H9 (cell line): Measurements from ENCODE around the gene MUC5AC. TPM values are rescaled to one million over a fixed set of nuclear protein-coding genes. Genes with fewer than 3 reads are reported as not detected.

Experiments used
- DNase-seq: peaks from one replicate; pipeline ENCODE4 v3.0.0-alpha.2; 2017
- H2AFZ ChIP-seq: one replicate; pipeline ENCODE4 v1.6.1; 2013; ENCODE audit warnings: mild to moderate bottlenecking, low read length, control low read depth, moderate library complexity
- H2AK5ac ChIP-seq: 2 replicates; pipeline ENCODE4 v1.6.1; 2013; ENCODE audit warnings: low read length, control low read depth, mixed read lengths; ENCODE audit not compliant: insufficient read length
- H2BK120ac ChIP-seq: one replicate; pipeline ENCODE4 v1.6.1; 2013; ENCODE audit warnings: low read depth, mild to moderate bottlenecking, low read length, control low read depth, inconsistent platforms; ENCODE audit not compliant: poor library complexity, severe bottlenecking
- H2BK12ac ChIP-seq: 2 replicates; pipeline ENCODE4 v1.6.1; 2013; ENCODE audit warnings: low read length, control low read depth, mixed read lengths, low read depth; ENCODE audit not compliant: insufficient read length
- H2BK15ac ChIP-seq: 2 replicates; pipeline ENCODE4 v1.6.1; 2013; ENCODE audit warnings: low read depth, low read length, control low read depth
- H2BK20ac ChIP-seq: one replicate; pipeline ENCODE4 v1.6.1; 2013; ENCODE audit warnings: low read depth, mild to moderate bottlenecking, low read length, control low read depth, inconsistent platforms; ENCODE audit not compliant: poor library complexity, severe bottlenecking
- H2BK5ac ChIP-seq: 2 replicates; pipeline ENCODE4 v1.6.1; 2013; ENCODE audit warnings: low read length, control low read depth, mixed read lengths; ENCODE audit not compliant: insufficient read length
- H3K14ac ChIP-seq: 2 replicates; pipeline ENCODE4 v1.6.1; 2013; ENCODE audit warnings: low read length, control low read depth; ENCODE audit not compliant: insufficient read depth
- H3K18ac ChIP-seq: 2 replicates; pipeline ENCODE4 v1.6.1; 2013; ENCODE audit warnings: low read depth, mild to moderate bottlenecking, mixed read lengths, low read length, control low read depth; ENCODE audit not compliant: insufficient read length
- H3K23ac ChIP-seq: 2 replicates; pipeline ENCODE4 v1.6.1; 2013; ENCODE audit warnings: low read length, control low read depth, mixed read lengths, low read depth; ENCODE audit not compliant: insufficient read length
- H3K23me2 ChIP-seq: 2 replicates; pipeline ENCODE4 v1.6.1; 2013; ENCODE audit warnings: low read depth, mild to moderate bottlenecking, mixed read lengths, low read length, control low read depth; ENCODE audit not compliant: insufficient read length, poor library complexity, severe bottlenecking
- H3K27ac ChIP-seq: 2 replicates; pipeline ENCODE4 v1.5.1; 2013; ENCODE audit warnings: low read length, control low read depth, mixed read lengths, low read depth; ENCODE audit not compliant: insufficient read length
- H3K27me3 ChIP-seq: 2 replicates; pipeline ENCODE4 v1.6.1; 2013; ENCODE audit warnings: low read length, control low read depth, inconsistent platforms; ENCODE audit not compliant: insufficient read depth
- H3K4ac ChIP-seq: 2 replicates; pipeline ENCODE4 v1.6.1; 2013; ENCODE audit warnings: low read depth, mild to moderate bottlenecking, control low read depth, inconsistent platforms, low read length, moderate library complexity
- H3K4me1 ChIP-seq: 2 replicates; pipeline ENCODE4 v1.6.1; 2013; ENCODE audit warnings: low read length, control low read depth, inconsistent platforms; ENCODE audit not compliant: insufficient read depth
- H3K4me2 ChIP-seq: 2 replicates; pipeline ENCODE4 v1.6.1; 2013; ENCODE audit warnings: low read length, control low read depth, mixed read lengths; ENCODE audit not compliant: insufficient read length, insufficient read depth
- H3K56ac ChIP-seq: 2 replicates; pipeline ENCODE4 v1.6.1; 2013; ENCODE audit warnings: low read depth, mild to moderate bottlenecking, mixed read lengths, low read length, control low read depth; ENCODE audit not compliant: insufficient read length
- H3K79me1 ChIP-seq: 2 replicates; pipeline ENCODE4 v1.6.1; 2013; ENCODE audit warnings: low read depth, mild to moderate bottlenecking, moderate library complexity, low read length, control low read depth, inconsistent platforms; ENCODE audit not compliant: insufficient read depth, poor library complexity, severe bottlenecking
- H3K79me2 ChIP-seq: 2 replicates; pipeline ENCODE4 v1.6.1; 2013; ENCODE audit warnings: low read length, control low read depth, inconsistent platforms; ENCODE audit not compliant: insufficient read depth
- H3K9ac ChIP-seq: 2 replicates; pipeline ENCODE4 v1.6.1; 2013; ENCODE audit warnings: low read length, control low read depth, mixed read lengths; ENCODE audit not compliant: insufficient read length; ENCODE audit errors: extremely low read depth
- H3K9me3 ChIP-seq: one replicate; pipeline ENCODE4 v1.6.1; 2013; ENCODE audit warnings: low read depth, low read length, inconsistent platforms; ENCODE audit not compliant: control insufficient read depth
- H3T11ph ChIP-seq: one replicate; pipeline ENCODE4 v1.6.1; 2013; ENCODE audit warnings: mild to moderate bottlenecking, low read length, control low read depth, inconsistent platforms
- H4K20me1 ChIP-seq: one replicate; pipeline ENCODE4 v1.6.1; 2013; ENCODE audit not compliant: control insufficient read depth, insufficient read length, insufficient read depth
- H4K5ac ChIP-seq: 2 replicates; pipeline ENCODE4 v1.6.1; 2013; ENCODE audit warnings: low read depth, mild to moderate bottlenecking, mixed read lengths, low read length, control low read depth; ENCODE audit not compliant: insufficient read length
- H4K8ac ChIP-seq: replicated peaks from 2 replicates; pipeline ENCODE4 v1.6.1; 2013; ENCODE audit warnings: low read length, control low read depth, mixed read lengths, low read depth; ENCODE audit not compliant: insufficient read length
- H4K91ac ChIP-seq: 2 replicates; pipeline ENCODE4 v1.6.1; 2013; ENCODE audit warnings: low read depth, mild to moderate bottlenecking, moderate library complexity, mixed read lengths, low read length, control low read depth; ENCODE audit not compliant: insufficient read length
- H3K27ac Mint-ChIP-seq, 3 experiments: 2 replicates in 2 of 3; 3 replicates in 1 of 3; pipeline ENCODE4 v1.8.0; 2020 to 2021; ENCODE audit warnings: mixed read lengths in 3 of 3, mild to moderate bottlenecking in 1 of 3, moderate library complexity in 1 of 3
- H3K27me3 Mint-ChIP-seq: 2 replicates; pipeline ENCODE4 v1.8.0; 2021; ENCODE audit warnings: low read depth, mild to moderate bottlenecking, moderate library complexity, mixed read lengths
- H3K36me3 Mint-ChIP-seq, 3 experiments: 2 replicates in 2 of 3; 3 replicates in 1 of 3; pipeline ENCODE4 v1.8.0; 2020 to 2021; ENCODE audit warnings: low read depth in 3 of 3, mixed read lengths in 3 of 3; ENCODE audit not compliant: insufficient read depth in 1 of 3
- H3K4me1 Mint-ChIP-seq, 2 experiments: 2 replicates each; pipeline ENCODE4 v1.8.0; 2020; ENCODE audit warnings: mixed read lengths in 2 of 2
- H3K4me3 Mint-ChIP-seq, 2 experiments: 2 replicates in 1 of 2; 3 replicates in 1 of 2; pipeline ENCODE4 v1.8.0; 2020 to 2021; ENCODE audit warnings: mild to moderate bottlenecking in 2 of 2, mixed read lengths in 2 of 2, moderate library complexity in 1 of 2
- H3K9me3 Mint-ChIP-seq, 2 experiments: 2 replicates in 1 of 2; 3 replicates in 1 of 2; pipeline ENCODE4 v1.8.0; 2020; ENCODE audit warnings: mild to moderate bottlenecking in 2 of 2, mixed read lengths in 2 of 2, moderate library complexity in 1 of 2
- WGBS: extraction: QIAGEN DNeasy Blood & Tissue Kit; methylation state at CpG from one replicate; pipeline ENCODE4 v1.1.7; 2013; ENCODE audit warnings: missing lambda C conversion rate, low lambda C conversion rate, mixed read lengths; ENCODE audit not compliant: insufficient read length; ENCODE audit errors: extremely low coverage; 5-methylcytosine and 5-hydroxymethylcytosine counted together
- total RNA-seq: library from RNA; stranded (reverse); gene quantifications from 2 replicates; pipeline ENCODE4 v1.2.1, GENCODE V29; 2021
- TF ChIP-seq, protein P1 (sequence below): fragments of 200-600 bp; sonication (generic); conservative IDR thresholded peaks from 3 replicates; pipeline ENCODE4 v1.8.0; 2021; ENCODE audit warnings: antibody characterized with exemption, mild to moderate bottlenecking

Gene MUC5AC
- total RNA-seq, 1 experiment from 2014 or later: not detected

DNA sequence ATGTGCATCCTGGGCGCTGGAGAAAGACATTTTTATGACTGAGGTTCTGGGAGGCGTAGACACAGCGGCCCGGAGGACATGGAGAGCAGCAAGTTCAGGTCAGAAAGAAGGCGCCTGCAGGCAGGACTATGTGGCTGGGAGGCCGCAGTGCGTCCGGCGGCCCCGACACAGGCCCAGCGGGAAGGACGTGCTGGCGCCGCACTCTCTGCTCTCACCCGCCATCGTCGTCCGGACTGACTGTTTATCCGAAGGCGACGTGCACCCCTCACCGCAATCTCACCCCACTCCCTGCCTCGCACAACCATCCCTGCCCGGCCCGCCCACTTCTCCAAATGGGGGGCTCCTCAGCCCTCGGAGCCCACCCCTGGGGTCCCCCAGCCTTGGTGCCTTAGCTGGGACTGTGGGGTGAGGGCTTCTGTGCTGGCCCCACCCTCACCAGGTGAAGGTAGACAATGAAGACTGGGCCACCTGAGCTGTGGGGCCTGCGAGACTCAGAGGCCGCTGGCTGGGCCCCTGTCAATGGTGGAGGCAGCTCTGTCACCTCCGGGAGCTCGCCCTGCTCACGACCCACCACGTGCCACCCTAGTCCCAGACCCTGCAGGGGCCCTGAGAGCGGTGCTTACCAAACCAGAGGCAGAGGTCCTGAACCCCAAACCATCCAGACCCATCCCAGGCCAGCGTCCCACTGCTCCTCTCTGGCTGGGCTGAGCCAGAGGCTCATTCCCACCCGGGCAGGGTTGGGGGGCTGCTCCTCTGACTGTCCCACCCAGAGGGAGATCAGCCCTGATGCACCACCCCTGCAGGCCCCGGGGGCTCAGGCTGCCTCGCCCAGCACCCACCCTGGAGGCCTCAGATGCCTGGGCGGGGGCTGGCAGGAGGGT, 48.9 kb downstream of the MUC5AC start:
- Histone ChIP-seq H3K23ac (no peak overlapping the region), H3K27ac (no peak overlapping the region), H4K91ac (no peak overlapping the region), H3K79me2 (no peaks in the 10 kb centered on the region), H4K20me1 (no peaks in the 10 kb centered on the region), H2BK12ac (no peak overlapping the region), H3K9me3 (peaks cover 8% of the 10 kb centered on the region), H4K5ac (no peak overlapping the region), H2BK120ac (no peak overlapping the region), H3K27me3 (no peaks in the 10 kb centered on the region), H2AK5ac (no peak overlapping the region), H3K79me1 (no peaks in the 10 kb centered on the region), H3K14ac (no peak overlapping the region), H3K4me1 (no peaks in the 10 kb centered on the region), H3K18ac (no peak overlapping the region), H4K8ac (no peak overlapping the region), H3K23me2 (no peaks in the 10 kb centered on the region), H3T11ph (no peak overlapping the region), H3K9ac (no peak overlapping the region), H2BK20ac (no peak overlapping the region), H2BK5ac (no peak overlapping the region), H3K4me2 (no peak overlapping the region), H2BK15ac (no peak overlapping the region), H2AFZ (no peak overlapping the region), H3K56ac (no peak overlapping the region), H3K4ac (no peak overlapping the region)
- peaks cover 24 to 25% of the 10 kb centered on the region in 2 experiments for H3K9me3 Mint-ChIP-seq
- no peak overlapping the region for H3K4me3 Mint-ChIP-seq
- DNase-seq: peak; percentile 25
- TF ChIP-seq, protein P1, sequence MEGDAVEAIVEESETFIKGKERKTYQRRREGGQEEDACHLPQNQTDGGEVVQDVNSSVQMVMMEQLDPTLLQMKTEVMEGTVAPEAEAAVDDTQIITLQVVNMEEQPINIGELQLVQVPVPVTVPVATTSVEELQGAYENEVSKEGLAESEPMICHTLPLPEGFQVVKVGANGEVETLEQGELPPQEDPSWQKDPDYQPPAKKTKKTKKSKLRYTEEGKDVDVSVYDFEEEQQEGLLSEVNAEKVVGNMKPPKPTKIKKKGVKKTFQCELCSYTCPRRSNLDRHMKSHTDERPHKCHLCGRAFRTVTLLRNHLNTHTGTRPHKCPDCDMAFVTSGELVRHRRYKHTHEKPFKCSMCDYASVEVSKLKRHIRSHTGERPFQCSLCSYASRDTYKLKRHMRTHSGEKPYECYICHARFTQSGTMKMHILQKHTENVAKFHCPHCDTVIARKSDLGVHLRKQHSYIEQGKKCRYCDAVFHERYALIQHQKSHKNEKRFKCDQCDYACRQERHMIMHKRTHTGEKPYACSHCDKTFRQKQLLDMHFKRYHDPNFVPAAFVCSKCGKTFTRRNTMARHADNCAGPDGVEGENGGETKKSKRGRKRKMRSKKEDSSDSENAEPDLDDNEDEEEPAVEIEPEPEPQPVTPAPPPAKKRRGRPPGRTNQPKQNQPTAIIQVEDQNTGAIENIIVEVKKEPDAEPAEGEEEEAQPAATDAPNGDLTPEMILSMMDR: no peak
- peaks cover 0 to 3% (median 0%) of the 10 kb centered on the region in 3 experiments; a peak in 3 of 7 replicates for H3K36me3 Mint-ChIP-seq
- WGBS: no CpG with 5 or more reads among the region's 38 CpGs
- no peaks in the 10 kb centered on the region for H3K4me1 Mint-ChIP-seq
- peak overlapping the region in 1 of 3 experiments; percentile 33; a peak in 1 of 7 replicates for H3K27ac Mint-ChIP-seq
- H3K27me3 Mint-ChIP-seq: peaks cover 28% of the 10 kb centered on the region
